HG02943 (cell line): ENCODE data around the gene UVSSA.
"Not testable (repeated sequence)": the region's sequence is repeated elsewhere in the genome, so short reads cannot be mapped to it uniquely, and the experiment has no call there.

Experiments
- ATAC-seq: cut with Tn5 transposase; IDR thresholded peaks from one replicate; pipeline ENCODE4 v1.9.1; 2021; ENCODE audit warnings: mild to moderate bottlenecking, low read depth, moderate library complexity; ENCODE audit not compliant: unreplicated experiment

UVSSA gene

GRCh38 chr4:1329408-1330371 lies 17.3 kb upstream of the UVSSA start:
- ATAC-seq: no peak

DNA sequence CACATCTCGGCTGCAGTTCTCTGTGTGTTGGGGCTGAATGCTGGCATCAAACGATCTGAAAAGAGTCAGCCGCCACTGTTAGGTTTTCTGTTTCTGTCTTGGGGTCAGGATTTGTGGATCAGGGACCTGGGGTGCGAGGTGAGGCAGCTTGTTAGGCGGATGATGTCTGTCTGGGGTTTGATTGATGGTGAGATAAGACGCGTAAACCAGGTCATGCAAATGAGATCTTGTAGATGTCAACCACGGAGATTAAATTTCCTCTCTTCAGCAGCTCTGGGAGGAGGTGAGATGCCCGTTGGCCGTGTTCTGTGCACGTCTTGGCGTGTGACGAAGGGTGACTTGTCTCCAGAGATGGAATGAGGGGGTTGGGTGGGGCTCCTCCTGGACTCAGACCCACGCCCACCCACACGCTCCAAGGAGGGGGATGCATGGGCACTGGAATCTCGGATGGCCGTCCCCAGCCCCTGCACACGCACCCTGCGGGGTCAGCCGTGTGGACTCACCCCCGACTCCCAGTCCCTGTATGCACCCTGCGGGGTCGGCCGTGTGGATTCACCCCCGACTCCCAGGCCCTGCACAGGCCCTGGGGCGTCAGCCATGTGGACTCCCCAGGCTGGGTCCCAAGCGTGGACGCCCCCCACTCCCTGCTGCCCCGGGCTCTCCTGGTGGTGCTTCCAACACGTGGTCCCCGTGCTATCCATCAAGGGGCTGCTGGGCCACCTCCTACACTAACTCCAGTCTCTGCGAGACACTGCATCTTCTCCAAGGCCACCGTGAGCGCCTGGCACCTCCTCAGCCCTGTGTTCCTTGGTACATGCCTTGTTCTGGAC lies 16.0 kb upstream of the UVSSA start:
- ATAC-seq: no peak

DNA sequence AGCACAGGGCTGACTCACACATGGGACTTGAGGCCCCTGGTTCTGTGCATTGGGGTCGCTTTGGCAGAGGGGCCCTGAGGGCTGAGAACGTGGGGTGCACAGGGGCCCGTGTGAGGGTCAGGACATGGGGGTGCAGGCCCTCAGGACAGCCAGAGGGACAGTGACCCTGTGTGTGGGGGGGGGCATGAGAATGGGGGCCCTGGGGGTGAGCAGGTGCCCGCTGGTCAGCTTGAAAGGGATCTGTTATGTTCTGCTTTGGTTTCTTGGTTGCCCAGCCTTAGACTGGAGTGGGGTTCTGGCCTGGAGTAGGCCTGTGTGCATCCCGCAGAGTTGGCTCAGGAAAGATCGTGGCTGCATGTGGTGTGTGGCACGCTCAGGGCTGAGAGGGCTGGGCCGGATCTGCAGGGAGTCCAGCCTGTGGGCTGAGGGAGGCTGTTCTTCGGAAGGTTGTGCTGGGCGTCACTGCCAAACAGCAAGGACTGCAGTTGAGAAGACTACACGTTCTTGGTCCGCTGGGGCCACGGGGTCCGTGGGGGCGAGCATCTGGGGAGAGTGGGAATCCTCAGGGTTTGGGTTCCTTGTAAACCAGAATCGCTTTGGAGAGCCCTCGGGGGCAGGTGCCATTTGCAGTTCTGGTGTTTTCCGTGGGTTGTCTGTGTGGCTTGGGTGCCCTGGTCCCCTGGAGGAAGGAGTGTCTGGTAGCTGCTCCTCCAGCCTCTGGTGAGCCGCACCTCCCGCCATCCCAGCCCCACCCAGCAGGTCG lies 15.2 kb upstream of the UVSSA start:
- ATAC-seq: no peak

DNA sequence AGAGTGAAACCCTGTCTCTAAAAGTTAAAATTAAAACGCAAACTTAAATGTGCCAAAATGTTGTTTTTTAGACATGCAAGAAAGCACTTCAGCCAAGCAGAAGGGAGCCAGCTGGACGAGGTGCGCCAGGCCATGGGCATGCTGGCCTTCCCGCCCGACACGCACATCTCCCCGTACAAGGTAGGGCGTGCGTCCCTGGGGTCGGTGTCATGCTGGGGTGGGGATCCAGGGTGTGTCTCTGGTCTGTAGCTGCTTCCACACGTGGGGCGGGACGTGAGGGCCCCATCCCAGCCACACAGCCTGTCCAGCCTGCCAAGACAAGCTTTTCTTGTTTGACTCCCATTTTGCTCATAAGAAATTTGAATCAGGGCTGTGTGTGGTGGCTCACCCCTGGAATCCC lies 14.3 kb upstream of the UVSSA start:
- no peak for ATAC-seq

GRCh38 chr4:1333256-1333655 lies 13.8 kb upstream of the UVSSA start:
- ATAC-seq: no peak

- not testable (repeated sequence) for ATAC-seq
Measured at GRCh38 chr4:1333851-1334578, 13.0 kb upstream of the UVSSA start.

- no peak for ATAC-seq
Measured at GRCh38 chr4:1334579-1334895, 12.5 kb upstream of the UVSSA start.

- not testable (repeated sequence) for ATAC-seq
Measured at GRCh38 chr4:1335193-1335883, 11.7 kb upstream of the UVSSA start.

DNA sequence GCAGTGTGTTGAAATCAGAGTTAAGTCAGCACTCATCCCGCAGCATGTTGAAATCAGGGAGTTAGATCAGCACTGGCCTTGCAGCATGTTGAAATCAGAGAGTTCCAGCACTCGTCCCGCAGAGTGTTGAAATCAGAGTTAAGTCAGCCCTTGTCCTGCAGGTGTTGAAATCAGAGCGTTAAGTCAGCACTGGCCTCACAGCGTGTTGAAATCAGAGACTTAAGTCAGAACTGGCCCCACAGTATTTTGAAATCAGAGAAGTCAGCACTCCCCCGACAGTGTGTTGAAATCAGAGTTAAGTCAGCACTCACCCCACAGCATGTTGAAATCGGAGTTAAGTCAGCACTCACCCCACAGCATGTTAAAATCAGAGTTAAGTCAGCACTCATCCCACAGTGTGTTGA lies 10.9 kb upstream of the UVSSA start:
- no peak for ATAC-seq

DNA sequence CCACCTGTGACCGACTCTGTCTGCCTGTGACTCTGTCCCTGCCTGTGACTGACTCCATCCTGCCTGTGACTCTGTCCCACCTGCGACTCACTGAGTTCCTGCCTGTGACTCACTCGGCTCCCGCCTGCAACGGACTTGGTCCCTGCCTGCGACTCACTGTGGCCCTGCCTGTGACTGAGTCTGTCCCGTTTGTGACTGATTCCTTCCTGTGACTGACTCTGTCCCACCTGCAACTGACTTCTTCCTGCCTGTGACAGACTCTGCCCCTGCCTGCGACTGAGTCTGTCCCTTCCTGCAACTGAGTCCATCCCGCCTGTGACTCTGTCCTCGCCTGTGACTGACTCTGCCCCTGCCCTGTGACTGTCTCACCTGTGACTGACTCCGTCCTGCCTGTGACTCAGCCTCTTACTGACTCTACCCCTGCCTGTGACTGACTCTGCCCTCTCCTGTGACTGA lies 9.6 kb upstream of the UVSSA start:
- no peak for ATAC-seq

- no peak for ATAC-seq
Measured at GRCh38 chr4:1337951-1338751, 8.9 kb upstream of the UVSSA start.

- ATAC-seq: no peak
Measured at GRCh38 chr4:1338752-1339414, 8.1 kb upstream of the UVSSA start.

DNA sequence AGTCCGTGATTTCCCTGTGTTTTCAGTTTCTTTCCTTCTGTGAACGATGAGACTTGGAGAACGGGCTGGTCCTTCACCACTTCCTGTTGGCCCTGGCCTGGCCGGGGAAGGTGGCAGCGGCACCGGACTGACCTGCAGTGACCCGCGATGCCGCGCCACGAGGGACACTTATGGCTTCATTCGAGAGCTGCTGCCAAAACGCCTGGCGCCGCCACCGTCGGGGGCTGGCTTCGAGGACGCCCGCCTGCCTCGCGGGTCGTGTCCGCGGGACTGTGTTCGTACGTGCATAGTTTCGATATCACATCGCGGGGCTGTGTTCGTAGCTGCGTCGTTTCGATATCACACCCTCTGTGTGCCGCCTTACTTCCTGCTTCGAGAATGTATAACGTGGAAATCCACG lies 7.5 kb upstream of the UVSSA start:
- no peak for ATAC-seq

GRCh38 chr4:1340181-1340747 lies 6.7 kb upstream of the UVSSA start:
- ATAC-seq: no peak

DNA sequence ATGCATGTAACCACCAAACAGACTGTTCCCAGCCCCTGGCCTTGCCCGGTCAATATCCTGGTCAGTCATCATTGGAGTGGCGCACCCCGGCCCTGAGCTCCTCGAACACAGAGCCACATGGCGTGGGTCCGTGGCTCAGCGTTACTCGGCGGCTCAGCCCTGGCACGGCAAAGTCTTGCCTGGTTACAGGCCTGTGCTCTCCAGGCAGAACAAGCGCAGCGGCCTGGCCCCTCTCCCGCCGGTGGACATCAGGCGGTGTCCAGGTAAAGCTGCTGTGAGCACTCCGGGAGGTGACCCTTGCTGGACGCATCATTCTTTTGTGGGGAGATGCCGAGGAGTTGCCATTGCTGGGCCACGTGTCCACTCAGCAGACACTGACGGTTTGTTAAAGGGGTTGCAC lies 6.1 kb upstream of the UVSSA start:
- no peak for ATAC-seq

DNA sequence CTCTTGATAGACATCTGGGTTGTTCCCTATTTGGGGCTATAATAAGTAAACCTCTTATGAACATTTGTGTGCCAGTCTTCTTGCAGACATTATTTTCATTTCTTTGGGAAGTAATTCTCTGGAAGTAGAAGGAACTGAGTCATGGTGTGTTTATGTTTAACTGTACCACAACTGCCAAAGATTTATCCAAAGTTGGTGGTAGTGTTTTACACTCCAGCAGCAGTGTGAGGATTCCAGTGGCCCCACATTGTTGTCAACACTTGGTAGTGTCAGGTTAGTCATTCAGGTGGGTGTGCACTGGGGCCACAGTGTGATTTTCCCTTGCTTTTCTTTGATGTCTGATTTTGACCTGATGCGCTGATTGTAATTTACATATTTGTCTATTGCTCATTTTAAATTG lies 5.0 kb upstream of the UVSSA start:
- ATAC-seq: no peak

GRCh38 chr4:1344696-1345095 lies 2.3 kb upstream of the UVSSA start:
- ATAC-seq: no peak
